ENCODE measurements around the gene SEL1L. TPM values are rescaled to one million over a fixed set of nuclear protein-coding genes. Genes with fewer than 3 reads are reported as not detected.
"Not testable (repeated sequence)": the region's sequence is repeated elsewhere in the genome, so short reads cannot be mapped to it uniquely, and the experiment has no call there.

SEL1L gene
- total RNA-seq, 3 donors from 2014 or later, result 55.7 to 72.6 (median 63.1) TPM

- peaks cover 54% of the 10 kb centered on the region for H3K36me3 Mint-ChIP-seq (ENCODE audit: insufficient read depth)
- H3K27me3 Mint-ChIP-seq (ENCODE audit: low read depth), result no peaks in the 10 kb centered on the region
- H3K4me1 Mint-ChIP-seq (ENCODE audit: low read depth), result peaks cover 29% of the 10 kb centered on the region
- no peak overlapping the region for H3K4me3 Mint-ChIP-seq
- H3K9me3 Mint-ChIP-seq, result no peaks in the 10 kb centered on the region
- DNase-seq (no peak), ATAC-seq (no peak)
Observed at GRCh38 chr14:81516986-81517797, 16.5 kb downstream of the SEL1L start.

GRCh38 chr14:81515927-81516326 lies 17.7 kb downstream of the SEL1L start:
- not testable (repeated sequence) for H3K27me3 Mint-ChIP-seq (ENCODE audit: low read depth); ATAC-seq; H3K9me3 Mint-ChIP-seq; H3K4me3 Mint-ChIP-seq; DNase-seq
- Mint-ChIP-seq H3K36me3 (ENCODE audit: insufficient read depth) (peaks cover 47% of the 10 kb centered on the region), H3K4me1 (ENCODE audit: low read depth) (peaks cover 30% of the 10 kb centered on the region)

GRCh38 chr14:81512826-81513225 lies 20.8 kb downstream of the SEL1L start:
- not testable (repeated sequence) for ATAC-seq; H3K27me3 Mint-ChIP-seq (ENCODE audit: low read depth); H3K4me3 Mint-ChIP-seq; DNase-seq; H3K9me3 Mint-ChIP-seq
- peaks cover 40% of the 10 kb centered on the region for H3K36me3 Mint-ChIP-seq (ENCODE audit: insufficient read depth)
- peaks cover 28% of the 10 kb centered on the region for H3K4me1 Mint-ChIP-seq (ENCODE audit: low read depth)

- ATAC-seq (no peak), DNase-seq (no peak)
- Mint-ChIP-seq H3K4me3 (no peak overlapping the region), H3K36me3 (ENCODE audit: insufficient read depth) (peaks cover 48% of the 10 kb centered on the region), H3K4me1 (ENCODE audit: low read depth) (peaks cover 34% of the 10 kb centered on the region), H3K27me3 (ENCODE audit: low read depth) (no peaks in the 10 kb centered on the region), H3K9me3 (no peaks in the 10 kb centered on the region)
Observed at GRCh38 chr14:81511111-81511904, 22.3 kb downstream of the SEL1L start.

GRCh38 chr14:81509838-81510452 lies 23.7 kb downstream of the SEL1L start:
- Mint-ChIP-seq H3K4me1 (ENCODE audit: low read depth) (peaks cover 34% of the 10 kb centered on the region), H3K27me3 (ENCODE audit: low read depth) (no peaks in the 10 kb centered on the region), H3K4me3 (no peak overlapping the region), H3K9me3 (no peaks in the 10 kb centered on the region), H3K36me3 (ENCODE audit: insufficient read depth) (peaks cover 50% of the 10 kb centered on the region)
- ATAC-seq (no peak), DNase-seq (no peak)

- H3K27me3 Mint-ChIP-seq (ENCODE audit: low read depth), result no peaks in the 10 kb centered on the region
- ATAC-seq (no peak), DNase-seq (no peak)
- H3K9me3 Mint-ChIP-seq, result no peaks in the 10 kb centered on the region
- no peak overlapping the region for H3K4me3 Mint-ChIP-seq
- H3K36me3 Mint-ChIP-seq (ENCODE audit: insufficient read depth), result peaks cover 47% of the 10 kb centered on the region
- peaks cover 33% of the 10 kb centered on the region for H3K4me1 Mint-ChIP-seq (ENCODE audit: low read depth)
Observed at GRCh38 chr14:81509321-81509720, 24.3 kb downstream of the SEL1L start.

GRCh38 chr14:81506487-81506886 lies 27.2 kb downstream of the SEL1L start:
- DNase-seq (no peak), ATAC-seq (no peak)
- H3K36me3 Mint-ChIP-seq (ENCODE audit: insufficient read depth), result peaks cover 43% of the 10 kb centered on the region
- H3K4me1 Mint-ChIP-seq (ENCODE audit: low read depth), result peaks cover 27% of the 10 kb centered on the region
- no peak overlapping the region for H3K4me3 Mint-ChIP-seq
- H3K27me3 Mint-ChIP-seq (ENCODE audit: low read depth), result no peaks in the 10 kb centered on the region
- no peaks in the 10 kb centered on the region for H3K9me3 Mint-ChIP-seq

GRCh38 chr14:81504864-81505263 lies 28.8 kb downstream of the SEL1L start:
- no peak for ATAC-seq
- Mint-ChIP-seq H3K27me3 (ENCODE audit: low read depth) (no peaks in the 10 kb centered on the region), H3K36me3 (ENCODE audit: insufficient read depth) (peaks cover 45% of the 10 kb centered on the region), H3K4me1 (ENCODE audit: low read depth) (peaks cover 15% of the 10 kb centered on the region), H3K9me3 (no peaks in the 10 kb centered on the region), H3K4me3 (no peak overlapping the region)
- DNase-seq, result no peak

GRCh38 chr14:81485781-81486180 lies 47.9 kb downstream of the SEL1L start:
- Mint-ChIP-seq H3K9me3 (no peaks in the 10 kb centered on the region), H3K36me3 (ENCODE audit: insufficient read depth) (peaks cover 39% of the 10 kb centered on the region), H3K4me1 (ENCODE audit: low read depth) (peaks cover 3% of the 10 kb centered on the region), H3K4me3 (no peak overlapping the region), H3K27me3 (ENCODE audit: low read depth) (no peaks in the 10 kb centered on the region)
- ATAC-seq (no peak), DNase-seq (no peak)

GRCh38 chr14:81485372-81485771 lies 48.3 kb downstream of the SEL1L start:
- Mint-ChIP-seq H3K4me1 (ENCODE audit: low read depth) (peaks cover 4% of the 10 kb centered on the region), H3K4me3 (no peak overlapping the region), H3K9me3 (no peaks in the 10 kb centered on the region), H3K36me3 (ENCODE audit: insufficient read depth) (peaks cover 39% of the 10 kb centered on the region), H3K27me3 (ENCODE audit: low read depth) (no peaks in the 10 kb centered on the region)
- DNase-seq, result no peak
- no peak for ATAC-seq

GRCh38 chr14:81484120-81484519 lies 49.5 kb downstream of the SEL1L start:
- Mint-ChIP-seq H3K27me3 (ENCODE audit: low read depth) (no peaks in the 10 kb centered on the region), H3K9me3 (no peaks in the 10 kb centered on the region), H3K4me3 (no peak overlapping the region), H3K4me1 (ENCODE audit: low read depth) (peaks cover 4% of the 10 kb centered on the region), H3K36me3 (ENCODE audit: insufficient read depth) (peaks cover 39% of the 10 kb centered on the region)
- ATAC-seq (no peak), DNase-seq (no peak)

- H3K4me1 Mint-ChIP-seq (ENCODE audit: low read depth), result peaks cover 6% of the 10 kb centered on the region
- H3K36me3 Mint-ChIP-seq (ENCODE audit: insufficient read depth), result peaks cover 31% of the 10 kb centered on the region
- ATAC-seq, result peak in 1 of 2 donors; percentile 43
- H3K4me3 Mint-ChIP-seq, result no peak overlapping the region
- no peak for DNase-seq
- no peaks in the 10 kb centered on the region for H3K27me3 Mint-ChIP-seq (ENCODE audit: low read depth)
- no peaks in the 10 kb centered on the region for H3K9me3 Mint-ChIP-seq
Observed at GRCh38 chr14:81480741-81481140, 52.9 kb downstream of the SEL1L start.

GRCh38 chr14:81478446-81478845 lies 55.2 kb downstream of the SEL1L start:
- H3K9me3 Mint-ChIP-seq, result no peaks in the 10 kb centered on the region
- no peaks in the 10 kb centered on the region for H3K27me3 Mint-ChIP-seq (ENCODE audit: low read depth)
- DNase-seq (no peak), ATAC-seq (no peak)
- H3K36me3 Mint-ChIP-seq (ENCODE audit: insufficient read depth), result peaks cover 37% of the 10 kb centered on the region
- H3K4me3 Mint-ChIP-seq, result no peak overlapping the region
- H3K4me1 Mint-ChIP-seq (ENCODE audit: low read depth), result peaks cover 25% of the 10 kb centered on the region

GRCh38 chr14:81476816-81477215 lies 56.8 kb downstream of the SEL1L start:
- Mint-ChIP-seq H3K9me3 (no peaks in the 10 kb centered on the region), H3K27me3 (ENCODE audit: low read depth) (no peaks in the 10 kb centered on the region), H3K36me3 (ENCODE audit: insufficient read depth) (peaks cover 40% of the 10 kb centered on the region), H3K4me1 (ENCODE audit: low read depth) (peaks cover 31% of the 10 kb centered on the region), H3K4me3 (no peak overlapping the region)
- ATAC-seq (no peak), DNase-seq (no peak)
